AG08395 (cell line): ENCODE data around the gene F7.
"Not testable (repeated sequence)": the region's sequence is repeated elsewhere in the genome, so short reads cannot be mapped to it uniquely, and the experiment has no call there.

ENCODE experiments used
- DNase-seq: peaks from one replicate; pipeline ENCODE4 v3.0.0; 2012; ENCODE audit warnings: mixed read lengths, low spot score

Gene F7

DNA sequence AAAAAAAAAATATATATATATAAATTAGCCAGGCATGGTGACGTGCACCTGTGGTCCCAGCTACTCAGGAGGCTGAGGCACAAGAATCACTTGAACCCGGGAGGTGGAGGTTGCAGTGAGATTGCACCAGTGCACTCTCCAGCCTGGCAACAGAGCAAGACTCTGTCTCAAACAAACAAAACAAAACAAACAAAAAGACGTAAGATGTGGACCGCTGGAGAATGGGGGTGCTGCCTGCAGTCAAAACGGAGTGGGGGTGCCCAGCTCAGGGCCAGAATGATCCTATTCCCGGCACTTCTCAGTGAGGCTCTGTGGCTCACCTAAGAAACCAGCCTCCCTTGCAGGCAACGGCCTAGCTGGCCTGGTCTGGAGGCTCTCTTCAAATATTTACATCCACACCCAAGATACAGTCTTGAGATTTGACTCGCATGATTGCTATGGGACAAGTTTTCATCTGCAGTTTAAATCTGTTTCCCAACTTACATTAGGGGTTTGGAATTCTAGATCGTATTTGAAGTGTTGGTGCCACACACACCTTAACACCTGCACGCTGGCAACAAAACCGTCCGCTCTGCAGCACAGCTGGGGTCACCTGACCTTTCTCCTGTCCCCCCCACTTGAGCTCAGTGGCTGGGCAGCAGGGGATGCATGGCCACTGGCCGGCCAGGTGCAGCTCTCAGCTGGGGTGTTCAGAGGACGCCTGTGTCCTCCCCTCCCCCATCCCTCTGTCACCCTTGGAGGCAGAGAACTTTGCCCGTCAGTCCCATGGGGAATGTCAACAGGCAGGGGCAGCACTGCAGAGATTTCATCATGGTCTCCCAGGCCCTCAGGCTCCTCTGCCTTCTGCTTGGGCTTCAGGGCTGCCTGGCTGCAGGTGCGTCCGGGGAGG lies at the start of gene F7:
Gene F7 (plus strand): TSS at position 760 of the 889 bp plus-strand sequence. CDS start 51 bp downstream, at position 811.
- DNase-seq = peak; percentile 24

GRCh38 chr13:113057084-113057483 lies 48.5 kb upstream of the F7 start:
- DNase-seq = no peak

DNA sequence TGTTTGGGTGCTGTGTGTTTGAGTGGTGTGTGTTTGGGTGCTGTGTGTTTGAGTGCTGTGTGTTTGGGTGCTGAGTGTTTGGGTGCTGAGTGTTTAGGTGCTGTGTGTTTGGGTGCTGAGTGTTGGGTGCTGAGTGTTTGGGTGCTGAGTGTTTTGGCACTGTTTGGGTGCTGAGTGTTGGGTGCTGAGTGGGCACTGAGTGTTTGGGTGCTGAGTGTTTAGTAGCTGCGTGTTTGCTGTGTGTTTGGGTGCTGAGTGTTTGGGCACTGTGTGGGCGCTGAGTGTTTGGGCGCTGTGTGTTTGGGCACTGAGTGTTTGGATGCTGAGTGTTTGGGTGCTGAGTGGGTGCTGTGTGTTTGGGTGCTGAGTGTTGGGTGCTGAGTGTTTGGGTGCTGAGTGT lies 48.0 kb upstream of the F7 start:
- not testable (repeated sequence) for DNase-seq

- no peak for DNase-seq
These were observed 47.2 kb upstream of the F7 start for GRCh38 chr13:113058129-113058987.

GRCh38 chr13:113058988-113059850 lies 46.4 kb upstream of the F7 start:
- DNase-seq = no peak

DNA sequence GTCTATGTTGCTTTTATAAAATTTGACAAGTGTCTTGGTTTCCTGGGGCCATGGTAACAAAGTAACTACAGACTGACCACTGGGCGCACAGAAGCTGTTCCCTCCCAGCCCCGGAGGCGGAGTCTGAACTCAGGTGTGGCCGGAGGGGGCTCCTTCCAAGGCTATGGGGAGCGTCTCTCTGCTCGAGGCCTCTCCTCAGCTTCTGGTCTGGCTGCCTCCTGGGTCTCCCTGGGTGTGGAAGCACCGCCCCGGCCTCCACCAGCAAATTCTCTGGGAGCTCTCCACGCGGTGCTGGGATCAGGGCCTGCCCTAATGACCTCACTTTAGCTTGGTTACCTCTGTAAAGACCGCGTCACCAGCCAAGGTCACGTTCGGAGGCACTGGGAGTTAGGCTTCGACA lies 45.7 kb upstream of the F7 start:
- no peak for DNase-seq

DNA sequence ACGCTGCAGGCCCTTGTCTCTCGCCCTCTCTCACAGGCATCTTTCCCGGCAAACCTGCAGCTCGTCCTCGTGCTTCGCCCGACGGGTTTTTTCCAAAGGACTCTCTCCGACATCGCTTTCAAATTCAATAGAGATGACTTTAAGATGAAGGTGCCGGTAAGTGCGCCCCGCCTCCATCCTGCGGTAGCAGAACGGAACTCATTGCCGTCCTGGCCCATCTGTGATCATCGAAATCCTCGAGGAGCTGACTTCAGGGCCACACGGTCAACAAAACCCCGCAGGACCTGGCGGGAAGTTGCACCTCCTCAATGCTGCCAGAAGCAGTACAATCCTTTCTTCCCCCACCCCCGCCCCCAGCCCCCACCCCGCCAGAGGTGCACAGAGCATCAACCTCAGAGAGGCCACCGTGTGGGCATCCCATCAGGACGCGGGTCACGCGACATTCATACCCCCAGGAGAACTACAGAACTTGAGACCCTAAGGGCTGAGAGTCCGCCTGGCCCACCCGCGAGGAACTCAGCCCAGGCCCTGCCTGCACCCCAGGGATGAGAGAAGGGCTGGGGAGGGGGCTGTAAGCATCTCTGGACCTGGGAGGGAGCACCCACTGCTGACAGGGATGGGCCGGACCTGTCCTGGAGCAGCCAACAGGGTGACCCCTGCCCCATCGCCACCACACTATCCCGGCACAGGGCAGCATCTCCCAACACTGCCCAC lies 44.9 kb upstream of the F7 start:
- no peak for DNase-seq

- no peak for DNase-seq
These were observed 44.3 kb upstream of the F7 start for GRCh38 chr13:113061271-113061625.

DNA sequence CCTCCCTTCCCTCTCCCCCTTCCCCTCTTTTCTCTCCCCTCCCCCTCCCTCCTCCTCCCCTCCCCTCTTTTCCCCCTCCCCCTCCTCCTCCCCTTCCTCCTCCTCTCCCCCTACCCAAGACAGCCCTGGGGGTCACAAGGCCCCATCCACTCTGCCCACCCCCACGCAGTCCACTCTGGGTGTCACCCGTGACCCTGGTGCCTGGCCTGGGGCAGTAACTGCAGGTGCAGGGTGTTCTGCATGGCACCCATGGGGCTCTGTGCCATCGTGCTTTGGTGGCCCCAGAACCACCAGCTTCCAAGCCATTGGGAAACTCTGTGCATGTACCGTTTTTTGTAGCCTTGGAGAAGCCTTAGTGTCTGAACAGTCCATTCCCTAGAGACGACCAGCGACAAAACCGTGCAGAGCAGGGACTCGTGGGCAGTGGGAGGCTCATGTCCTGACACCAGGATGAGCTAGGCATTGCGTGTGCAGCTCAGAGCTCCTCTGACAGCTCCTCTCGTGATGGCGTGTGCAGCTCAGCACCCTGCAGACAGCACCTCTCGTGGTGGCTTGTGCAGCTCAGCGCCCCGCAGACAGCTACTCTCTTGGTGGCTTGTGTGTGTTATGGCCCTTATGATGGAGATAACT lies 43.7 kb upstream of the F7 start:
- no peak for DNase-seq

- no peak for DNase-seq
These were observed 42.9 kb upstream of the F7 start for GRCh38 chr13:113062691-113063090.

DNA sequence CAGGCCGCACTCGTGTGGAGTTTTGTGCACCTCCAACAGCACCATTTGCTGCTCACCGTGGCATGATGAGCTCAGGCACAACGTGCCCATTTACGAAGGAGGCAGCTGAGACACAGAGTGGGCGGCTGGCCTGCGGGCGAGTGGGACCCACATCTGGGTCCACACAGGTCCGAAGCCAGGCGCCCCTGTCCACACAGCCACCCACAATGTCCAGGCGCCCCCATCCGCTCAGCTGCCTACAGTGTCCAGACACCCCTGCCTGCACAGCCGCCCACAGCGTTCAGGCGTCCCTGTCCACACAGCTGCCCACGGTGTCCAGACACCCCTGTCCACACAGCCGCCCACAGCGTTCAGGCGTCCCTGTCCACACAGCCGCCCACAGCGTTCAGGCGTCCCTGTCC lies 42.5 kb upstream of the F7 start:
- no peak for DNase-seq

- DNase-seq = no peak
These were observed 41.5 kb upstream of the F7 start for GRCh38 chr13:113064000-113064533.

DNA sequence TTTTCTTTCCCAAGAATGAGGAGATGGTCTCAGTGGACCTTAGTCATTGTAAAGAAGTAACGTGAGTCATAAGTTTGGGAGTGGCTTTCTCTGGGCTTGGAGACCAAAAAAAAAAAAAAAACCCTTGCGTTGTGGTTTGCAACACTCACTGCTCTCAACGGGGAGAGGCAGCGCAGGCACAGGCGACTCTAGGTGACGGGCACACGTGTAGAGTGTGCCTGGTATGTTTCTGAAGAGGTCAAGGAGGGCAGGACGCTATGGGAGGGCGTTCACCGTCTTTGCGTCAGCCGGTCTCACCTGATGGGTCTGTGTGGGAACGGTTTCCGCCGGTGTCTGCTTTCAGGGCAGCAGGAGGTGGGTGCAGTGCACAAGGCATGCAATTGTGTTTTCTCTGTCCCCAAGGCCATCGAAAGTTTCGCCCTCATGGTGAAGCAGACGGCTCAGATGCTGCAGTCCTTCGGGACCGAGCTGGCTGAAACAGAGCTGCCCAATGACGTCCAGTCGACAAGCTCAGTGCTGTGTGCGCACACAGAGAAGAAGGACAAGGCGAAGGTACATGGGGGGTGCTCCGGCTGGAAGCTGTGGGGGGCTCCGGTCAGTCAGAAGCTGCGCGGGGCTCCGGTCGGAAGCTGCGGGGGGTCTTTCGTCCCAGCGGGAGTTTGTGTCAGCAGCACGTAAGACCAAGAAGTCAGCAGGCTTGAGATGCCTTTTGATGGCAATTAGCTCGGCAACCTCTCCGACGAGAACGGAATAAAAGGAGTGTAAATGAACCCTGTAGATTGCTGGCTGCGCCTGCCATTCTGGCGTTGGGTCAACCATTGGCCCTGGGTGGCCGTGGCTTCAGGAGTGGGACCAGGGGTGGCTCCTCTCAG lies 40.8 kb upstream of the F7 start:
- peak; percentile 69 for DNase-seq

GRCh38 chr13:113065406-113066141 lies 40.0 kb upstream of the F7 start:
- DNase-seq = no peak

DNA sequence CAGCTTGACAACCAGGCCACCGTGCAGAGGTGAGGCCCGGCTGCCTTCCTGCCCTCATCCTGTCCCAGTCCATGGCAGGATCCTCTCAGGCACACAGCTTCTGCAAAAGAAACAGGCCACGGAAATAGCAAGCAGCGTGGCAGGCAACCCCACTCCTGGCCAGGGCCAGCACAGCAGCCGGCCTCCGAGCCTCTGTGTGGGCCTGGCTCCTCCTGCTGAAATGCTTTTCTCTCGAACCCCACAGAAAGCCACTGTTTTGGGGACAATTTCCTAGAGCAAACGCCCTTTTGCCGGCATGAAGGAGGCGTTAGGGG lies 39.5 kb upstream of the F7 start:
- DNase-seq = no peak

DNA sequence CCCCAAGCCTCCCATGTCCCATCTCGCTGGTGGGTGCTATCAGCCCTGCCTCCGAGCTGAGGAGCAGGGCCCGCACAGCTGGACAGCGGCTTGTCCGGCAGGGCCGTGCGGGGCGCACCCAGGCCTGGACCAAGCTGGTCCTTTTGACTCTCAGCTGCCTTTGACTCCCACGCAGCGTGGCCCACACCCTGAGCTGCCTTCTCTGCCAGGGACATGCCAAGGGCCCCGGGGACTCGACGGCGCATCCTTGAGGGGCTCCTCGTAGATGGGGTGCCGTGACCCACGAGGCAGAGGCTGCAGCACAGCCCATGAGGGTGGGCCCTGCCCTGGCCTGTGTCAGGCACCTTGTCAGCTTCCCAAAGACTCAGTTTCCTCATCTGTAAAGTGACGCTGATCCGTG lies 38.8 kb upstream of the F7 start:
- DNase-seq = no peak

GRCh38 chr13:113069861-113070805 lies 35.5 kb upstream of the F7 start:
- DNase-seq = no peak

- no peak for DNase-seq
These were observed 34.7 kb upstream of the F7 start for GRCh38 chr13:113070855-113071254.
